ENCODE results near the gene KIF1A.
"Not testable (repeated sequence)": the region's sequence is repeated elsewhere in the genome, so short reads cannot be mapped to it uniquely, and the experiment has no call there.

The KIF1A gene

DNA sequence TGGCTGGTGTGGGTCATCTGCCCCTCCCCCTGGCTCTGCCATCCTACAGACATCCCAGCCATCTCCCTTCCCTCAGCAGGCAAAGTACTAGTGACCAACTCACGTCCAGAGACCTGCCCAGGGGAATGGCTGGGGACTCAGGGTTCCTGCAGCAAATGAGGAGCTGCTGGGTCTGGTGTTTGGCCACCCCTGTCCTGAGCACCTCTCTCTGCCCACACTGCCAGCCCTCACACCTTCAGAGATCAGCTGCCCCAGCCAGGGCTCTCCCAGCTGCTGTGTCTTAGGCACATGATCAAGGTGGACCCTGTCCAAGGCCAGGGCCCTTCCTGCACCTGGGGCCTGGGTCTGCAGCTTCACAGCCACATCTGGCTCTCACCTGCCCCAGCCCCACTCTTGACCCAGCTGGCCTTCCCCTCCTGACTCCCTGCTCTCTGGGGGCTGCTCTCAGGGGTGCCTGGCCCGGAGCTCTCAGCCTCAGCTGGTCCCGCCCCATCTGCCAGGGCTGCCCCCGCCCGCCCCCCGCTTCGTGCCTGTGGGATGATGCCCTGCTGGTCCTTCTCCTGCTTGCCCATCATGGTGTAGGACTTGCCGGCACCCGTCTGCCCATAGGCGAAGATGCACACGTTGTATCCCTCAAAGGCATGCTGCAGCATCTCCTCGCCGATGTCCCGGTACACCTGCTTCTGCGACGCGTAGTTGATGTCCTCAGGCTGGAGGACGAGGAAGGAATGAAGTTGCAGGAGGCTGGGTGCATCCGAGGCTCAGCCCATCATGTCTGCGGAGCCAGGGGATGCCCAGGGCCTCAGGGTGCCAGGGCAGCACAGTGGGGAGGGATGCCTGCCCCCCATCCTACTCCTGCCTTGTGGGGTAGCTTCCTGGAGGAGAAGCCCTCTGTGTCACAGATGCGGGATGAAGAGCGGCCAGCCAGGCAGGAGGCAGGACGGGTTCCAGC, 32.2 kb downstream of the KIF1A start:
- no peak for DNase-seq

DNA sequence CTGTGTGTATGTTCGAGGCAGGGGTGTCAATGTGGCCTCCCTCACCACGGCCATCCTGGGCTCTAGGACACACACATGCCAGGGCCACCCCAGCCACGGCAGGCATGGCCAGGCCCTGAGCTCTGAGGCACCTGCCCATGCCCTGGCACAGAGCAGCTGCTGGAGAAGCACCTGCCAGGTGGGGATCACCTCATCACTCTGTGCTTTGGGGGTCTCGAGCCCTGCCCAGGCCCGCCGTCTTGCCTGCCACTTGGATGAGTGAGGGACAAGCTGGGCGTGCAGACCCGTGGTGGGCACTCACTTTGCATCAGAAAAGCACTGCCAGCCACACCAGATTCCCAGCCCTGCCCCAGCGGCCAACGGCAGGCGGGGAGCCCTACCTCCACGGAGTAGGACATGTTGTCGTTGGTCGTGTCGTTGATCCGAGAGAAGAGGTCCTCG, 33.1 kb downstream of the KIF1A start:
- no peak for DNase-seq

GRCh38 chr2:240786355-240786841, 33.6 kb downstream of the KIF1A start:
- peak in 1 of 56 donors; percentile 59 for DNase-seq

DNA sequence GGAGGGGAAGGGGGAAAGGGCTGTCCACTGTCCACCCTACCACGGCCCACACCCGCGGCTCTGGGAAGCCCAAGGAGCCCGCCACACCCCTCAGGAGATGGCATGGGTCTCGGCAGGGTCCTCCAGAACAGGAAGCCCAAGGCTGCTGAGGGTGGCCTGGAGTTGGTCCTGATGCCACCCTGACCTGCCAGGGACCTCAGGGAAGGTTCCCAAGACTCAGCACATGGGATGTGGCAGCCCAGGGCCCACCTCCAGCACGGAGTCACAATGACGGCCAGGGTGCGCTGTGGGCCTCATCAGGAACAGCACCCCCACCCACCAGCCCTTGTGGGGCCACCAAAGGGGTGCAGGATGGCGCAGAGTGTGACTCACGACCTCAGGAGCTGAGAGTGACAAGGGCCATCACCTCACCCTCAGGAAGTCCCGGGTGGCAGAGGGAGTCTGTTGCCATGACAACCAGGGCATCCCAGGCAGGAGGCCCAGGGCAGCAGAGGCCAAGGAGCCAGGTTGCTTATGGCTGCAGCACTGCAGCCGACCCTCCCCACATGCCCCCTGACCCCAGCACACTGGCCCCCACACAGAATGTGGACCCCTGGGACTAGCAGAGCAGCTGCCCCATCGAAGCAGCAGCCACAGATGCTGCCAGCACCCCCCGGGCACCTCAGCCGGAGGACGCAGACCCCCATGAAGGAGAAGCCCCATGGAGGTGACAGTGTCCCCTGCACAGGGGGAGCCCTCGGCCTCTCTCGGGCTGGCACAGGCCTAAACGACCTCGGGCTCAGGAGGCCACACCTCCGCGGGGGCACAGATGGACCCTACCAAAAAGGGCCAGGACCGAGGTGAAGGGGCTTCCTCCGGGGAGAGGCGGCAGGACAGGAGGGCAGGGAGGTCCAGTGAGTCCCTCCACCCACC, 34.3 kb downstream of the KIF1A start:
- DNase-seq: no peak

DNA sequence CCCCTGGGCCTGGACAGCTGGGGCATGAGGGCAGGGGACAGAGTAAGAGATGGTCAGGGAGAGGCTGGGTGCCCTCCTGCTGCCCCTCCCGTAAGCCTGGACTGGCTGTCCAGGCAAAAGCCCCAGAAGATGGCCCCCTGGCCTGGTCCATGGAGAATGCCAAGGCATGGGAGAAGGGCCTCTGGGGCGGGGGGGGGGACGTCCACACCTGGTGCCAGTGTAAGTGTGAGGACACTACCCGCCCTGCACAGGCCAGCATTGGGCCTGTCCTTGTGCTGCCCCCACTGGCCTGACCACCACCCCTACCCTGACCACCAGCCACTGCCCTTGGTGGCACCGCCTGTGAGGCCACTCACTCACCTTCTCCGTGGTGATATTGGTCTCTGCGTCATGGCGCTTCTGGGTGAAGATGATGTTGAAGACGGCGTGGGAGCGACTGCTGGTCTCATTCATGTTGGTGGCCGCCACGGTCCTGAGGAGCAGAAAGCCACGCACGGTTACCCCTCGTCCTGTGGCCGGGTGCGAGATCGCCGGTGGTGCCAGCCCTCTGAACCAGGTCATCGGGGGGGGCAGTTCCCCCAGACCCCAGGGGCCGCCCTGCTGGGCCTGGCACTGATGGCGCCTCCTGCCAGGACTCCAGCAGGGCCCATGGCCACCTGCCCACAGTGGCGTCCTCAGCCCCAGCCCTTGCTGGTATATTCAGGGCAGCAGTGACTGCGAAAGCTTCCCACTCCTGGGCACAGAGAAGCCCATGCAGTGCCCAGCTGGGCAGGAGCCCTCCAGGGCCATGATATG, 35.2 kb downstream of the KIF1A start:
- no peak for DNase-seq

DNA sequence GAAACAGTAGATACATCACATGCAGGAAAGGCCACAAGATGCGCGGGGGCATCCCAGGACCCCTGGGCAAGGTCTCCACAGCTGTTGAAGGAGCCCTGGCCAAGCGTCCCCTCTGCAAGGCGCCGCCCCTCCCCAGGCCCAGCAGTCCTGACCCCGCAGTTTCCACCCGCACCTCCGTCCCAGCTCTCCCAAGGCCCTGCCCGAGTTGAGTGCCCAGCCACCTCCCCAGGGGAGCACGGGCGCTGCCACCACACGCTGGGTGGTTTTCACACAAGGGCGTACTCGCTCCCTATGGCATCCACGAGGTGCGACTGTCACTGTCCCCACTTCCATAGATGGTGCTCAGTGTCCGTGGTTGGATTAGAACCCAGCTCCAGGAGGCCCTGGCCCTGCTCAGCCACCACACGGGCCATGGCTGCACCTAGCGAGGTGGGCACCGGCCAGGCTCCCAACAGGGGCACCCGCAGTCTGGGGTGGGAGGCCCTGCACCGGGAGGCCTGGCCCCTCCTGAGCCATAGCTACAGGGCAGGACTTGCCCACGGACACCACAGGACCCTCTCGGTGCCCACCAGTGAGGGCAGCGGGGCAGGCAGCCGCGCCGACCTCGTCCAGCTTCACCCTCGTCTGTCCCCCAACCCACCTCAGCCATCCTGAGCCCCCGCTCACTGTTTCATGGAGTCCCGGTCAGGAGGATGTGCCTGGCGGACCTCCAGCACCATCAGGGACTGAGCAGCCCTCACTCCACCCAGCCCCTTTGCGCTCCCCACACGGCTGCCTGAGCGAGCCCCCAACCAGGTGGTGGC, 36.0 kb downstream of the KIF1A start:
- no peak for DNase-seq

- no peak for DNase-seq
These were observed 36.9 kb downstream of the KIF1A start for GRCh38 chr2:240782886-240783818.

DNA sequence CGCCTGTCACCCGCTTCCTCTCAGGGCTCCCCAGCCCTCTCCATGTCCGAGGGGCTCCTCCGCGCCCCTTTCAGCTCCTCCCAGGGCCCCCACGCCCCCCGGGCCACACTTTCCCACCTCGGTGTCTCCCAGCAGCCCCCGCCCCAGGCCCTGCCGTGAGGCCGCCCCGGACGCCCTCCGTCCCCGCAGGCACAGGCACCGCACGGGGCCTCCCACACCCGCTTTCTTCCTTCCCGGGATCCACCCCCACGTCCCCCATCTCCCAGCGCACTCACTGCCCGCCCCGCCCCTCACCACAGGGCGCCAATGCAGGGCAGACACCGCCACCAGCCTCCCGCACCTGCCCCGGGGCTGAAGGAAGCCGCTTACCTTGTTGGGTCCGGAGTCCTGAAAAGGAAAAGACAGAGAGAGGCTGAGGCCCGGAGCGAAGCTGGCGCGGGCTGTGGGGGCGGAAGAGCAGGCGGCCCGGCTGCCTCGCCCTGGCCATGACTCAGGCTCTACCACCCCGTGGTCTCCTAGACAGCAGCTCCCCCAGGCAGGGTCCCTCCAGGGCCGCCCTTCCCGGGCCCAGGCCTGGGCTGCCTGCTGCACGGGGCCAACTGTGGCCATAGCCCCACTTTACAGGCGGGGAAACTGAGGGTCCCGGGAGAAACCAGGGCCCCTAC, 37.7 kb downstream of the KIF1A start:
- no peak for DNase-seq

- DNase-seq: peak in 5 of 56 donors; percentile 19 to 34 (median 23)
These were observed 38.4 kb downstream of the KIF1A start for GRCh38 chr2:240781471-240782220.

GRCh38 chr2:240780023-240780700, 39.9 kb downstream of the KIF1A start:
- peak in 9 of 56 donors; percentile 20 to 47 (median 34) for DNase-seq

DNA sequence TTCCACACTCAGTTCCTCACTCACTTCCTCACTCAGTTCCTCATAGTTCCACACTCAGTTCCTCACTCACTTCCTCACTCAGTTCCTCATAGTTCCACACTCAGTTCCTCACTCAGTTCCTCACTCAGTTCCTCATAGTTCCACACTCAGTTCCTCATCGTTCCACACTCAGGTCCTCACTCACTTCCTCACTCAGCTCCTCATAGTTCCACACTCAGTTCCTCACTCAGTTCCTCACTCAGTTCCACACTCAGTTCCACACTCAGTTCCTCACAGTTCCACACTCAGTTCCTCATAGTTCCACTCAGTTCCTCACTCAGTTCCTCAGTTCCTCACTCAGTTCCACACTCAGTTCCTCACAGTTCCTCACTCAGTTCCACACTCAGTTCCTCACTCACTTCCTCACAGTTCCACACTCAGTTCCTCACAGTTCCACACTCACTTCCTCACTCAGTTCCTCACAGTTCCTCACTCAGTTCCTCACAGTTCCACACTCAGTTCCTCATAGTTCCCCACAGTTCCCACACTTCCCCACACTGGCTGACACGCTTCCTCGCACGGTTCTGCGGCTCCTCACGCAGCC, 40.7 kb downstream of the KIF1A start:
- not testable (repeated sequence) for DNase-seq

GRCh38 chr2:240778426-240778825, 41.6 kb downstream of the KIF1A start:
- no peak for DNase-seq

- DNase-seq: no peak
These were observed 42.4 kb downstream of the KIF1A start for GRCh38 chr2:240777456-240778212.

DNA sequence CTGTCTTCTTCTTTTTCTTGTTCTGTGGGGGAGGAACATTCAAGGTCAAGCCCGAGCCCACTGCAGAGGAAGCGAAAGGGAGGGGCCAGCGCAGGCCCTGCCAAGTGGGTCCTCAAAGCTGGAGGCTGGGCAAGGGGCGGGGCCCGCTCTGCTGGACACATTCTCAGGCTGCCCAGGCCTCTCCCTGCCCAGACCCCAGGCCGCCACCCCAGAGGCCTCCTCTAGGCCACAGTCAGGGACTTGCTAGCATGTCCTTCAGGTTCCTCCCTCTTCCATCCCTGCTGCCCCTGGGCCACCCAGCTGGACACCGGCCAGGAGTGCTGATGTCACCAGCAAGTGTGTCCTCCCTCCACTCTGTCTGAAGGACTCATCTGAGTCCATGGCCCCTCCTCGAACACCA, 44.1 kb downstream of the KIF1A start:
- DNase-seq: peak in 10 of 56 donors; percentile 17 to 58 (median 34)

GRCh38 chr2:240774856-240775255, 45.2 kb downstream of the KIF1A start:
- no peak for DNase-seq

- DNase-seq: no peak
These were observed 50.9 kb downstream of the KIF1A start for GRCh38 chr2:240769096-240769495.

All from amygdala (tissue), 56 donors.